NCI-H1417 (cell line): ENCODE measurements around the gene CDHR5.

Experiments
- DNase-seq, 3 experiments: peaks; one replicate each; lab custom pipeline; 2025; lab: John Stamatoyannopoulos, UW

CDHR5 gene

DNA sequence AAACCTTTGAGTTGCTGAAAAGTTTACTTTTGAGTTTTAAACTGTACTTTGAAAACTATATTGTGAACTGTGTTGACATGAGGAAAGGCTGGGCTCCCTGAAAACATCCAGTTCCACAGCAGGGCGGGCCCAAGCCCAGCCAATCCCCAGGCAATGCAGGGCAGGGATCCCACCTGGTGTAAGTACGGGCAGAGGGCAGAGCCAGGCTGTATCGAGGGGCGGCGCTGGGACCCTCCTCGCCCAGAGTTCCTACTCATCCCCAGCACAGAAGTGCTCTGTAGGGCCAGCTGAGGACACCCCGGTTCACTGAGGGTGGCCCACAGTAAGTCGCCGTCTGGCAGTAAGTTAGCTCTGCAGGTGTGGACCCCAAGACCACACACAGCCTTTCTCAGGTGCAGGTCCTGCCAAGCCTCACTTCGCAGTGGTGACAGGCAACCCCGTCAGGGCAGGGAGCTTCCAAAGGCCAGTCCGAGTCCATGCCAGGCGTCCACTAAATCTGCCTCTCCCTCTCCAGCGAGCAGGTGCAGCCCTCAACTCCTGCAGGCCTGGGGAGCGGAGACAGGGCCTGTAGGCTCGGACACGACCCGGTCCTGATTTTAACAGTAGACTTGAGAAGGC, 57.6 kb downstream of the CDHR5 start:
- no peak for DNase-seq
